ENCODE measurements around the gene CNGA1.

GRCh38 chr4:48030470-48030869, 14.0 kb upstream of the CNGA1 start:
- no peak for TF ChIP-seq CTCF (IDR thresholded peaks at IDR 0.05)
- TF ChIP-seq POLR2A (IDR thresholded peaks at IDR 0.05) = no peak

Data from prostate gland (tissue), 2 donors.